Activated CD4-positive, alpha-beta T cell treated with anti-CD3 and anti-CD28 coated beads for 1 hour (primary cell): ENCODE data around the gene TBCCD1.
A peak's percentile ranks its signal among the peaks of the same experiment; 100 is the strongest.

ENCODE experiments used
- DNase-seq: peaks from one replicate; pipeline ENCODE4 v3.0.0-alpha.2; 2020

The TBCCD1 gene, protein sequence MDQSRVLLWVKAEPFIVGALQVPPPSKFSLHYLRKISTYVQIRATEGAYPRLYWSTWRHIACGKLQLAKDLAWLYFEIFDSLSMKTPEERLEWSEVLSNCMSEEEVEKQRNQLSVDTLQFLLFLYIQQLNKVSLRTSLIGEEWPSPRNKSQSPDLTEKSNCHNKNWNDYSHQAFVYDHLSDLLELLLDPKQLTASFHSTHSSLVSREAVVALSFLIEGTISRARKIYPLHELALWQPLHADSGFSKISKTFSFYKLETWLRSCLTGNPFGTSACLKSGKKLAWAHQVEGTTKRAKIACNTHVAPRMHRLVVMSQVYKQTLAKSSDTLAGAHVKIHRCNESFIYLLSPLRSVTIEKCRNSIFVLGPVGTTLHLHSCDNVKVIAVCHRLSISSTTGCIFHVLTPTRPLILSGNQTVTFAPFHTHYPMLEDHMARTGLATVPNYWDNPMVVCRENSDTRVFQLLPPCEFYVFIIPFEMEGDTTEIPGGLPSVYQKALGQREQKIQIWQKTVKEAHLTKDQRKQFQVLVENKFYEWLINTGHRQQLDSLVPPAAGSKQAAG

DNA sequence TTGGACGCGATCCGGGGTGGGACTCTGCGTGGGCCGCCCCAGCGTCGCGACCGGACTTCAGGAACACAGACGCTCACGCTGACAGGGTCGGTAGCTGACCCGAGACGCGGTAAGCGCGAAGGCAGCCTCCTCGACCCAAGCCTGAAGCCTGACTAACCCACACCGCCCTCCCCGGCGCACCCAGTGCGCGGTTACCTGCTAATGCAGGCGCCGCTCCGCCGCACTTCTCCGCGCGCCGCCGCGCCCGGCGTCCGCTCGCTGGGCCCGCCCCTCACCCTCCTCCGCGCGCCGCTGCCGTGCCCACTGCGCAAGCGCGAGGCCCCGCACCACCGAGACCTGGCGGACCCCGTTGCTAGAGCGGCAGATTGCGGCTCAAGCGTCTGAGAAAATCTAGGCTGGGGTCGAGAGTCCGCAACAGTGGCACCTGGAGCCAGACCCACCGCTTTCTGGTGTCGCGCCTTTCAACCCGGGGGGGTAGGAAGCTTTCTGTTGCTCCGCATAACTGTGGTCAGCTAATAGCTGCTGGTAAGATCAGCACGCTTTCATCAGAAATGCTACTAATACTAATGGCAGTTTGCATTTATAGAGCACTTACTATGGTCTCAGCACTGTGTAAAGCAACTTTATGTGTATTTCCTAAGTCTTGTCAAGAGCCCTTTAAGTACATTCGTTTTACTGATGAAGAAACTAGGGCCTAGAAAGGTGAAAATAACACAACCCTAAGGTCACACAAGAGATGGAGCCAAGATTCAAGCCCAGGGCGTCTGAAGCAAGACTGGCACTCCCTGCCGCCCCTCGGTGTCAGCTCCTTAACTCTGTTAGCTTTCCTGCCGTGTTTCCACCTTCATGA is at the start of gene TBCCD1:
Gene TBCCD1 (minus strand): TSS at position 268 of the 850 bp plus-strand sequence. CDS start 3,010 bp downstream, outside the sequence.
- peak; percentile 94 for DNase-seq

DNA sequence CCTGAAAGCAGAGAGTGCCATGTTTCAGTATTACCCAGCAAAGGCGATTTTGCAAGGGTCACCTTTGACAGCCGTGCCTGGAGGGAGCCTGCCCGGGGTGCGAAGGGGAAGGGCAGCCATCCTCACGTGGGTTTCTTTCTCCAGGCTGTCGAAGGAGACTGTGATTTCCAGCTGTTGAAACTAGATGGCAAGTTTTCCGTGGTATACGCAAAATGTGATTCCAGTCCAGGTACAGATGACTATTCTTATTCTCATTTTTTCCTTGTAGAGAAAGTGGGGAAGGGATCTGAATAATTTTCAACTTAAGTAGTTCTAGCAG is 49.1 kb upstream of the TBCCD1 start:
- DNase-seq: no peak

DNA sequence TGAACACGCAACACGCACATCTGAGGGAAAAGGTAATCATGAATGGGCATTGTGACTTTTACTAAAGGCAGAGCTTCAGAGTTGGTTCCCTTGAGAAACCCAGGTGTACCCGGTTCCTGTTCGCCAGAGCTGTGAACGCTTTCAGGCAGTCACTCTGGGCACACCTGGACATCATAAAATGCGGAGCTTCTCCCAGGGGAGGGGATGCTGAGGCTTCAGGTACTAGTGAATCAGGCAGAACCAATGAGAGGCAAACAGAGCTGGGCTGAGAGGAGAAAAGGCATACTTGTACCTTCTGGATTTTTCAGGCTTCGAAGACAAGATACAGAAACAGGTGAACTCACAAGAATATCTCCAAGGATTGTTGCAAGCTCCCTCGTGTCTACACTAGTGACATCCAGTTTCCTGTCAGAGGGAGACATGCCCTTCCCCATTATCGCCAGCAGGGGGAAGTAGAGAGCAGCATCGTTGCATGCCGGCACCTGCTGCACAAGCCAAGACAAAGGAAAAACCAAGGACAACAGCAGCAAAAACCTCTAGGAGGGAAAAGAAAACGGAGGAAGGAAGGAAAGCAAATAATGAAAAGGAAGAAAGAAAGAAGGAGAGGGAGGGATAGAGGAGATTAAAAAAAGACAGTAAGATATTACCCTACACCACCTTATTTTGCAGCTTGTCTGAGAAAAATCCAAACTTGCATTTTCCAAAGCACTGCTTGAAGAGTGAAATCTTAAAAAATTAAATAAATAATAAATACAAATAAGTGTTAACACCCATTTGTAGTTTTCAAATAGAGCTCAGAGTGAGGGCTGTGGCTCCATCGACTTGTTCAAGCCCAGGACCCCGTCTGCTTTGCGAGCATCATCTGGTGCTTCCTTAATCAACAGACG is 47.7 kb upstream of the TBCCD1 start:
- peak; percentile 59 for DNase-seq

DNA sequence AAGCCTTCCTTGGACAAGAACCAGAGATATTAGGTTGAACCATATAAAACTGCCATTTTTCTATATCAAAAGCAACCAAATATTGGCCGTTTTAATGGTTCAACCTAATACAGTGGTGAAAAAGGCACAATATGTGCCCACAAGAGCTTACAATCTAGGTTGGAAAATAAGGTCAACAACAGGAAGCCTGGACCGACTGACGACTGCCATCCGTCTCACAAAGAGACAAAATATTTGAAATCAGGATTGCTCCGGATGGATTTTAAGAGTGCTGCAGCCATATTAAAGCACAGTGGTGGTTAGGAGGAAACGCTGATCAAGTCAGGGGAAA is 47.1 kb upstream of the TBCCD1 start:
- DNase-seq: no peak

DNA sequence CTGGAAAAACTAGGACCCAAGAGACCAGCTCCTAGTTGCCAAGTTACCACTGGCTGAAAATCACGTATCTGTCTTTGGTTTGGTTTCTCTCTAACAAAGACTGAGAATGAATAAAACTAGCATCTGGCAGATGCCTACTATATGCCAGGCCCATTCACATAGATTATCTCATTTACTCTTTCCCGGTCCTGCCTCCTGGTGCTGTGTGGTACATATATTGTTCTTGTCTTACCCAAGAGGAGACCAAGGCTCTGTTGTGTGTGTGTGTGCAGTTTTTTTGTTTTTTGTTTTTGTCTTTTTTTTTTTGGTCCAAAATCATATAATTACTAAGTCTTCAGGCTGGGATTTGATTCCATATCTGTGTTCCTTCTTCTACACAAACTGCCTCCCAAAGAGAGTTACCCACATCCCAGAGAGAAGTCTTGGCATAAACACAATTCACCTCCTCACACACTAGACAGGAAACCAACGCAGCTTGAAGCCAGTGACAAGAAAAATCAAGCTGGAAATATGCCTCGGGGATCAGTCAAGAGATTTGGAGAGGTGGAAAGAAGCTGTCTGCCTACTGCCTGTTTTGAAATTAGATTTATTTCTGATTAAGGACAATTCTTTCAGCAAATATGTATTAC is 46.6 kb upstream of the TBCCD1 start:
- DNase-seq: no peak

DNA sequence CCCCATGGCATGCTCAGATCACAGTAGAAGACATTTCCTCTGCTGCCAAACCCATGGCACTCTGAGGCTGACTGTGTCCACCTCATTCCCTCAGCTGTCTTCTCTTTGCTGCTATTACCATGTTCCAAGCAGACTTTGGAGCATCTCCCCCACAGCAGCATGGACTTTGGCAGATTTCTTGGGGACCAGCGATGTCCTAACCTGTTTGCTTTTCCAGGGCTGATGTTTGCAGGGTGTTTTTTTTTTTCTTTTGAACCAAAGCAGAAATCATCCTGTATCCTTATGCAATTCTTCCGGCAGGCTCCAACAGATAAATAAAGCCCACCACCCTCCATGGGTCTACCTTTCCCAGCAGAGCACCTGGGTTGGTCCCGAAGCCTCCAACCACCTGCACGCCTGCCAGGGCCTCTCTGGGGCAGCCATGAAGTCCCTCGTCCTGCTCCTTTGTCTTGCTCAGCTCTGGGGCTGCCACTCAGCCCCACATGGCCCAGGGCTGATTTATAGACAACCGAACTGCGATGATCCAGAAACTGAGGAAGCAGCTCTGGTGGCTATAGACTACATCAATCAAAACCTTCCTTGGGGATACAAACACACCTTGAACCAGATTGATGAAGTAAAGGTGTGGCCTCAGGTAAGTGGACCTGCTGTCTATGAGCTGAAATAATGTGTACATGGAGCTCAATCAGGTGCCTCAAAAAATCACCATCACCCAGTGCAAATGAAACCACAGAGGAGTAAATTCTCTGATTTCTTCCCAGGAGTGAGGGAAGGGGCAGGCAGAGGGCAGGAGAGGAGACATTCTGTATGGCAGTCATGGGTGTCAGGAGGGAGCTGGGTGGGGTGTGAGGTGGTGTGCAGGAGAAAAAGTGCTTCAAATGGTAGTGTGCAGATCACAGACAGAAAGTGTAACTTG is 45.8 kb upstream of the TBCCD1 start, which contains the start of gene AHSG:
Gene AHSG (plus strand): TSS at position 340 of the 916 bp plus-strand sequence. CDS start 82 bp downstream, at position 422.
- no peak for DNase-seq

DNA sequence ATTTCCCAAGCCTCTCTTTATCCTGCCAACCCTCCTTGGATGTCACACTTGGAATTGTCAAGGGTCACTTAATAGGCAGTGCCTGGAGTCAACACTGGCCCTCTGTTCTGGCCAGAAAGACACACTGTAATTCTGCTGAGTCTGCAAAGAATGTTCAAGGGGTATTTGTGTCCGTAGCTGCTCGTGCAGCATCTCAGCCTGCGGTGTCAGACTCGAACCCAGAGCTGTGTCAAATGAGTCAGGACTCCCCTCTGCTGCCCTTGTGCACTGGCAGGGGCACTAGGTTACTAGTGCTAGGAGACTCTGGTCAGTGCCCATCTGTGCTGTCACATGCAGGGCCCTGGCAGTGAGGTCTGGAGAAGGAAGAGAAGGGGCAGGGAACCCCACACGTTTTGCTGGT is 44.9 kb upstream of the TBCCD1 start:
- no peak for DNase-seq

DNA sequence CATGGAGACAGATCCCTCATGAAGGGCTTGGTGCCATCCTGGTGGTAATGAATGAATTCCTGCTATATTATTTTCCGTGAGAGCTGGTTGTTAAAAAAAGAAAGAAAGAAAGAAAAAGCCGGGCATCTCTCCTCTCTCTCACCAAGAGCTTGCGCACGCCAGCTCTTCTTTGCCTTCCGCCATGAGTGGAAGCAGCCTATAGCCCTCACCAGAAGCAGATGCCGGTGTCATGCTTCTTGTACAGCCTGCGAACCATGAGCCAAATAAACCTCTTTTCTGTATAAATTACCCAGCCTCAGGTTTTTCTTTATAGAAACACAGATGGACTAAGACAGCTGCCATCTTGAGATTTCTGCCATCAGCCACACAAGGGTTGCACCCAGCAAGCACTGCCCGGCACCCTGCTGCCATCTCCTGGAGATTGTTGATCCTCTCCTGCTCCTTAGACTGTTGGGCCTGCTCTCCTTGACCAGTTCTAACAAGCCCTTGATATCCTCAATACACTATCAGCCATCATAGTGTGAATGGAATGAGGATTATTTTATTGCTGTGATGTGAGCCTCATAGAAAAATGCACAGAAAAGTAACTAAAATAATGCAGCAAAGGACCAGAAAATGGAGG is 42.2 kb upstream of the TBCCD1 start:
- no peak for DNase-seq

DNA sequence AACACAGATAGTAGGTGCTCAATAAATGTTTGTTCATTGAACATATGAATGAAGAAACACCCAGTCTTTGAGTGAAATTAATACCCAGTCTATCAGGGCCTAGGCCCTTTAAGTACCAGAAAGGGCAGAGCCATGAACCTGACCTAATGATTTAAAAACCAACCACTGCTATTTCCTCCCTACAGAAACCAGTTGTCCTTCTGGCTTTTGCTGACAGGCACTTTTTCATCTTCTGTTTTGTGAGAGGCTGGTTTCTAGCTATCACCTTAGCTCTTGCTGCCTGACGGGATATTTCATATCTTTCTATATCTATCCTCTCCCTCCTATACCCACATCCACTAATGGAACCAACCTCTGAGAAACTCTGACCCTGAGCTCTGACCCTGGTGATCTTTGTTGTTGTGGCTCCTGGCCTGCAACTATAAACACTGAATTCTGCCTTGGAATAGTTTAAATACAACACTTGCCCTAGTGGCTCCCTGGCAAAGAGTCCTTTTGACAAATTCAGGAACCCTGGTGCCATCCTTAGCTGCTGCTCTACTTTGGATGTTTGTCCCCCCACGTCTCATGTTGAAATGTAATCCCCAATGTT is 41.6 kb upstream of the TBCCD1 start:
- DNase-seq: no peak

DNA sequence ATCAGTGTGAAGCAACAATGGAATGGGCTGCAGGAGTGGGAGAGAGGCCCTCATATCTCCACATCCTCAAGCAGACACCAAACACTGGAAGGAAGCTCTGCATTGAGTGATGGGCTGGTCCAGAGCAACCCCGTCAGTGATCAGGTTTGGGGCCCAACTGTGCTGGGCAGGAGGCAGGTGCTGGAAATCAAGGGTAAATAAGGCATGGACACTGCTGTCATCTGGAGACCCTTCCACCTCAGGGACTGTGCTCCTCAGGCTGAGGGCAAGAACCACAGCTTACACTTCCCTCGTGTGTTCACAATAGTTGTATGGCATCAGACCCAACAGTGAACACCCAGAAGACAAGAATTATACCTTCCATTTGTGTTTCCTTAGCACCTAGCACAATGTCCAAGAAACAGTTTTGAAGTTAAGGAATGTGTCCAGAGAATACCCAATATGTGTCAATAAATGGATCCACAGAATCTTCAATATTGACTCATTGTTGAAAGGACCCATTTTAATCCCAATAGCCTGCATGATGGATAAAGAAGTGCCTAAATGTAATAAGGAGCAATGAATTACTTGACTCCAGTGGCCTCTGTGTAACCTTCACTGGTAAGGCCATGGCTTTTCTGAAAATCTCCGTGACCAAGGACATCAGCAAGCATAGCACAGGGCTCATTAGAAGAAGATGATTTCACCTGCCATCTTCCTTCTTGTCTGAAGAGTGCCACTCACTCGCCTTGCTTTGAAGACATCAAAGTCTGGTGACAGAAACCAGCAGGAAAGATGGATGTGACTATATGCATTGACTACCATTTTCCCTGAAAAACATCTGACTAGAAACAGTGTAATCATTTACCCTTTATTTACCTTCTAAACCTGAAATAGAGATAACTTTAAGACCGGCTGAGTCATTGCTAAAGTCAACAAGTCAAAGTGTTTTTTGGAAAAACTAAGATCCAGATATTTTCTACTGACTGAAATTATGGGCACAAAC is 38.7 kb upstream of the TBCCD1 start:
- DNase-seq: no peak

DNA sequence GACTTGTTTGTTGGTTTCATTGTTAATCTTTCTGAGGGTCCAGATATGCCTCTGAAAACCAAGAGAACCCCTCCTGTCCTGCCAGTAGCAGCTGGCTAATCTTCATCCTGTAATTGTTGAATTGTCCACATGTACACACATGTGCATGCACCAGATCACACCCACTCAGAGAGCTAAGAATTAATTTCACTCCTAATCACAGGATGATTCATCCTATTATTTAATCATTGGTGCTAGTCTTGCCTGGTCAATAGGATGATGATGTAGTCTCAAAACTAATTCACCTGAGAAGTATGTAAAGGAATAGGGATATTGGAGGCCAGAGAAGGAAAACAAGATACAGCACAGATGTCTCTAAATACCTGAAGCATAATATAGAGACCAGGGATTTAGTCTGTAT is 37.9 kb upstream of the TBCCD1 start:
- DNase-seq: no peak

DNA sequence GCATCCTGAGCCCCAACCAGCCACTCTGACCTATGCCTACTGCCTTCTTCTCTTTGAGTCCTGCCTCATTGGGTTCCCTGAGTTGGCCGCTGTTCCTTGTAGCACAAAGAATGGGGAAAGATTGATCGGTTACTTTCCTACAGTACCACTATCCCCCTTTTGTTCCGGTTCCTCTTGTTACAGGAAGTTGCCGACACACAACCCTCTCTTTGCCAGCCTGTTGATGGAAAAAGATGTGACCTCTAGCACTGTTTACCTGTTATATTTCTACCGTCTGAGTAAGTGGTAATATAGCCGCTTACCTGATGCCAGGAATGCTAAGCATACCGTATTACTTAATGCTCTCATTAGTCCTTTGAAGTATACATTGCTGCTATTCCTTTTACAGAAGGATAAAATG is 36.0 kb upstream of the TBCCD1 start:
- no peak for DNase-seq

DNA sequence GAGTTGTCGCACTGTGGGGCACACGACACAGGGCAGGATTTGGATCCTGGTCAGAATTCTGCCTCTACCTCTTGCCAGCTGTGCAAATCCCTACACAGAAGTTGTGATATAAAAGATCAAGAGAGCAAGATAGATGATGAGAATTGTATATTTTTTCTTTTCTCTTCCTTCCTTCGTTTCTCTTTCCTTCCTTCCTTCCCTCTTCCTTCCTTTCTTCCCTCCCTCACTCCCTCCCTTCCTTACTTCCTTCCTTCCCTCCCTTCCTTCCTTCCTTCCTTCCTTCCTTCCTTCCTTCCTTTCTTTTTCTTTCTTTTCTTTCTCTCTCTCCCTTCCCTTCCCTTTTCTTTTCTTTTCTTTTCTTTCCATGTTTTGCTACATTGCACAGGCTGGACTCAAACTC is 33.8 kb upstream of the TBCCD1 start:
- DNase-seq: no peak

DNA sequence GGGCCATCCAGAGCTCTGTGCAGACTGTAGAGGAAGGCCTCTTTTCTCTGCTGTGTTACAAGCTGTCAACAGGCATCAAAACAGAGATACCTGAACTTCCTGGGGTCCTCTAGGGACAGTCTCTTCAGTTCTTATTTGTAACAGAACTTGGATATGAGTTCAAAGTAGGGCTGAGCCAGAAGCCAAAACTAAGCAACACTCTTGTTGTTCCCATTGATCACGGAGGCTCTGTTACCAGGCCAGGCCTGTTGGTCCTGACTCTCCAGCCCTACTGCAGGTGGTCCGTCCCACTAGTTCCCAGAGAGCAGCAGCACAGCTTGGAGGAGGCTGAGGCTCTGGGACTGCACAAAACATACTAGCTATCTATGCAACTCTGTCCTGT is 32.6 kb upstream of the TBCCD1 start:
- DNase-seq: no peak

DNA sequence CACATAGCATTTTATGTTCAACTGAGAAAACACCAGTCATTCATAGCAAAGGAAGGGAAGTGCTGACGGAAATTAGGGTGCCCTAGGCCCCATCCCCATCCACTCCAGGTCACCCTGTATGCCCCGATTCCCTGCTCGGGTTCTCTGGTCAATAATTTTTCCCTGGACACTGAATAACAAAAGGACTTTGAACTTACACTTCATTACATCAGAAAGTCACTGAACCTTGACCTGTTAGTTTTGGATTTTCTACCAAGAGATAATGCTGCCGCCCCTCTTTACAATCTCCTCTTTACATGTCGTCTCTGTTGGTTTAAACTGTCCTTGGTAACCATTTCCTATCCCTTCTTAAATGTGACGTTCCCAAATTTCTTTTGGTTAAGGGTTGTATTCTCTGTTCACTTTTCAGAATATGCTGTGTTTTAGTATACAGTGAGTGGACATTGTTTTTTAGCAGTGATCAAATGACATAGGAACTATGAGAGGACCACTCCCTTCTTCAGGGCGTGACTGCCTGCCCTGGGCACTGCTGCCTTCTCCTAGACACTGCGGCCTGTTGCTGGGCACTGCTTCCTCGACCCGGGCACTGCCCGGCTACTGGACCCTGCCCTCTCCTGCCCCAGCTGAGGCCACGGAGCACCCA is 32.1 kb upstream of the TBCCD1 start:
- no peak for DNase-seq

DNA sequence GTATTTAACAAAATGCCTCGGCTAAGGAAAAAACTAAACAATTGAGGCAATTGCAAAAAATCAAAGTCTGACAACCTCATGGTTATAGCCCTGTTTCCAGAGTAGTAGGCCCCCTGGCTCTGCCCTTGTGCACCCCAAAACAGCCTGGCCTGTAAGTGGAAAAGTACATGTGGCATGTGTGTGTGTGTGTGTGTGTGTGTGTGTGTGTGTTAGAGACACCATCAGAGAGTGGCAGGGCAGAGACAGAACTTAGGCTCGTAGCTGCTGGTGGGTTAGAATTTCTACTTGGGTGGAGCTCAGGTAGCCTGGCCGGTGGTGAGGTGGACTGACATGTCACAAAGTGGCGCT is 31.6 kb upstream of the TBCCD1 start:
- DNase-seq: no peak

DNA sequence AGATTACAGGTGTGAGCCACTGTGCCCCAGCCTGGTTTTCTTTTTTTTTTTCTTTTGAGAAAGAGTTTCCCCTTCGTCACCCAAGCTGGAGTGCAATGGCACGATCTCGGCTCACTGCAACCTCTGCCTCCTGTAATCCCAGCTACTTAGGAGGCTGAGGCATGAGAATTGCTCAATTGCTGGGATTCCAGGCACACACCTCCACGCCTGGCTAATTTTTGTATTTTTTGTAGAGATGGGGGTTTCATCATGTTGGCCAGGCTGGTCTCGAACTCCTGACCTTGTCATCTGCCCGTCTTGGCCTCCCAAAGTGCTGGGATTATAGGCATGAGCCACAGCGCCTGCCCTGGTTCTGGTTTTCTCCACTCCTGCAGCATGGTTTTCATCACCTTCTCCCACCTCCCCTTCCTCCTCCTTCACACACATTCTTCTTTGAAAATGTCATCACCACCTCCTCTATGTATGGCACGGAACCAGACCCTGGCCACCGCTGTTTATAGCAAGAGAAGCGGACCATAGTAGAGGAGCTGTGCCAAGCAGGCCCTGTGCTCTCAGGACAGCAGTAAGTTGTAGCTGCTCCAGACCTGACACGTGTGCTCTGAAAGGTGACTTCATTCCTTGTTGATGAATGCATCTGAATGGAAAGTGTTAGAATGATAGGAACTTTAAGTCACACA is 31.1 kb upstream of the TBCCD1 start:
- no peak for DNase-seq
